Measurements from ENCODE around the gene PLXNA2.
A peak's percentile ranks its signal among the peaks of the same experiment; 100 is the strongest.

The PLXNA2 gene

GRCh38 chr1:208108646-208109330, 135.4 kb downstream of the PLXNA2 start:
- POLR2A ChIA-PET (ENCODE audit: low non-redundant PET): no interaction called here
- CTCF ChIA-PET: no interaction called here
- no peak for DNase-seq (ENCODE audit: low spot score)
- peak overlapping the region; percentile 93 for H3K27ac ChIP-seq
- TF ChIP-seq CTCF (conservative IDR thresholded peaks at IDR 0.05; ENCODE audit: low read depth): no peak

- TF ChIP-seq CTCF (conservative IDR thresholded peaks at IDR 0.05; ENCODE audit: low read depth): no peak
- POLR2A ChIA-PET (ENCODE audit: low non-redundant PET): no interaction called here
- CTCF ChIA-PET: no interaction called here
- peak; percentile 86 for DNase-seq (ENCODE audit: low spot score)
- peak overlapping the region; percentile 93 for H3K27ac ChIP-seq
Observed at GRCh38 chr1:208108213-208108608, 136.0 kb downstream of the PLXNA2 start.

- H3K27ac ChIP-seq: peak overlapping the region; percentile 93
- CTCF ChIA-PET: interaction anchor here (0.7 to 1.0 kb wide), 2 partner anchors 137 to 145 kb away, joined by 3 to 5 read pairs; partner anchors contain the start of gene PLXNA2
- TF ChIP-seq CTCF (conservative IDR thresholded peaks at IDR 0.05; ENCODE audit: low read depth): no peak
- POLR2A ChIA-PET (ENCODE audit: low non-redundant PET): no interaction called here
- peak; percentile 93 for DNase-seq (ENCODE audit: low spot score)
Observed at GRCh38 chr1:208107425-208108212, 136.6 kb downstream of the PLXNA2 start.

- TF ChIP-seq CTCF (conservative IDR thresholded peaks at IDR 0.05; ENCODE audit: low read depth): no peak
- H3K27ac ChIP-seq: no peak overlapping the region
- ChIA-PET CTCF (no interaction called here), POLR2A (ENCODE audit: low non-redundant PET) (no interaction called here)
- DNase-seq (ENCODE audit: low spot score): no peak
Observed at GRCh38 chr1:208106218-208106617, 138.0 kb downstream of the PLXNA2 start.

GRCh38 chr1:208105756-208106155, 138.4 kb downstream of the PLXNA2 start:
- no peak for DNase-seq (ENCODE audit: low spot score)
- CTCF ChIA-PET: no interaction called here
- TF ChIP-seq CTCF (conservative IDR thresholded peaks at IDR 0.05; ENCODE audit: low read depth): no peak
- H3K27ac ChIP-seq: no peak overlapping the region
- POLR2A ChIA-PET (ENCODE audit: low non-redundant PET): no interaction called here

- DNase-seq (ENCODE audit: low spot score): no peak
- POLR2A ChIA-PET (ENCODE audit: low non-redundant PET): no interaction called here
- H3K27ac ChIP-seq: no peak overlapping the region
- TF ChIP-seq CTCF (conservative IDR thresholded peaks at IDR 0.05; ENCODE audit: low read depth): no peak
- CTCF ChIA-PET: interaction anchor here (1.8 kb wide), 1 partner anchor 141 kb away, joined by 4 read pairs; the partner anchor contains the start of gene PLXNA2
Observed at GRCh38 chr1:208103597-208104513, 140.3 kb downstream of the PLXNA2 start.

Measured in RWPE1 (cell line).